Testis (tissue), 3 donors: ENCODE data around the gene TLK2. TPM values are rescaled to one million over a fixed set of nuclear protein-coding genes. Genes with fewer than 3 reads are reported as not detected.

Source experiments
- DNase-seq: peaks from one replicate; pipeline ENCODE4 v3.0.0-alpha.2; 2019
- H3K27ac ChIP-seq, 2 donors: fragments of 200-600 bp; sonication (generic); one replicate each; pipeline ENCODE4 v1.5.1; 2019
- H3K27me3 ChIP-seq: fragments of 200-600 bp; sonication (generic); one replicate; pipeline ENCODE4 v1.5.1; 2019
- H3K36me3 ChIP-seq: fragments of 200-600 bp; sonication (generic); one replicate; pipeline ENCODE4 v1.5.1; 2017; ENCODE audit warnings: low read depth; ENCODE audit errors: missing control alignments
- H3K4me1 ChIP-seq: fragments of 200-600 bp; sonication (generic); one replicate; pipeline ENCODE4 v1.5.1; 2019
- H3K4me3 ChIP-seq, 2 donors: fragments of 200-600 bp; sonication (generic); one replicate each; pipeline ENCODE4 v1.5.1; 2017 to 2019
- H3K9me3 ChIP-seq: fragments of 200-600 bp; sonication (generic); one replicate; pipeline ENCODE4 v1.5.1; 2017
- CTCF ChIP-seq, 3 experiments: fragments of 450-650 bp in 2 of 3; fragments of 200-600 bp in 1 of 3; sonication (generic) in 1 of 3; IDR thresholded peaks; one replicate each; pipeline ENCODE4 v1.5.1; 2016 to 2019; ENCODE audit warnings: antibody characterized with exemption in 3 of 3, mild to moderate bottlenecking in 2 of 3, moderate library complexity in 1 of 3
- POLR2A ChIP-seq: fragments of 450-650 bp; IDR thresholded peaks from one replicate; pipeline ENCODE4 v1.6.1; 2017; ENCODE audit warnings: antibody characterized with exemption, mild to moderate bottlenecking, moderate library complexity
- WGBS, 2 donors: methylation state at CpG; one replicate each; pipeline ENCODE4 v1.1.5; 2018; 5-methylcytosine and 5-hydroxymethylcytosine counted together
- intact Hi-C: fragments of 100-400 bp; cut with DNase I; formaldehyde crosslinking; loops from one replicate; pipeline ENCODE4 v1.15.1; 2023; ENCODE audit warnings: low total_unique reads
- polyA plus RNA-seq: library from polyadenylated mRNA; stranded (reverse); fragments of 350-450 nt; fragmentation: Illumina TruSeq; extraction: RNeasy Lipid Tissue Mini Kit (QIAGEN cat#74804); gene quantifications from one replicate; pipeline ENCODE4 v1.2.3, GENCODE V29; 2014; ENCODE audit warnings: low read depth, low replicate concordance; ENCODE audit not compliant: insufficient read depth
- total RNA-seq, 2 donors: library from RNA; depleted of rRNA; stranded (reverse); fragments of >200 nt; gene quantifications; one replicate each; pipeline ENCODE4 v1.2.3, GENCODE V29; 2016

The TLK2 gene
- total and polyA plus RNA-seq, 3 donors from 2014 or later = 64.5 to 109 (median 78.2) TPM

- WGBS, 2 donors = 72 to 75% methylated on average over 4 of the region's 4 CpGs
- DNase-seq = no peak
- intact Hi-C loops = no loop called here
- Histone ChIP-seq H3K27ac (no peak overlapping the region), H3K36me3 (no peaks in the 10 kb centered on the region), H3K27me3 (no peaks in the 10 kb centered on the region), H3K4me1 (no peaks in the 10 kb centered on the region), H3K4me3 (no peak overlapping the region), H3K9me3 (no peaks in the 10 kb centered on the region)
- TF ChIP-seq POLR2A (no peak), CTCF (IDR thresholded peaks at IDR 0.05) (no peak)
These were observed 88.5 kb downstream of the TLK2 start for GRCh38 chr17:62566996-62567578.

DNA sequence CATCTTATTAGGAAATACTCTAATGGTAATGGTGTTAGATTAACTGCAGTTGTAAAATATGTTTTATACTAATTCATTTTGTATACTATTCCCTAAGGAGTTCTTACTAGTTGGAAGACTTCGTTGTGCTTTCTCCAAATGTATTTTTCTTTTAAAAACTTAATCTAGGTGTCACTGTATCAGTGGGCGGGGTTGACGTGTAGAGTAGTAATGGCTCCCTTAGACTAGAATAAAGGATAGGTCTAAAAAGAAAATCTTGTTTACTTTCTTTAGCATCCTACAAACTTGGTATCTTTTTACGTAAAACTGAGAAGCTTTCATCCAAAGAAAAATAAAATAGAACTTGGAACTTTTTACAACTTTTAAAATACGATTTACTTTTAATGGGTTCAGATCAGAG is 93.9 kb downstream of the TLK2 start:
- no peaks in the 10 kb centered on the region for H3K36me3 ChIP-seq

GRCh38 chr17:62572888-62573401 is 94.3 kb downstream of the TLK2 start:
- Histone ChIP-seq H3K4me1 (no peaks in the 10 kb centered on the region), H3K27ac (no peak overlapping the region), H3K4me3 (no peak overlapping the region), H3K27me3 (no peaks in the 10 kb centered on the region), H3K9me3 (no peaks in the 10 kb centered on the region), H3K36me3 (no peaks in the 10 kb centered on the region)
- intact Hi-C loops = no loop called here
- no peak for DNase-seq
- no peak for TF ChIP-seq POLR2A
- TF ChIP-seq CTCF (IDR thresholded peaks at IDR 0.05) = no peak
- WGBS, 2 donors = 63 to 77% methylated on average over 7 of the region's 7 CpGs

More for the DNA sequence above, 93.9 kb downstream of the TLK2 start:
- Histone ChIP-seq H3K27me3 (no peaks in the 10 kb centered on the region), H3K4me1 (no peaks in the 10 kb centered on the region), H3K27ac (no peak overlapping the region), H3K9me3 (no peaks in the 10 kb centered on the region), H3K4me3 (no peak overlapping the region)
- DNase-seq = no peak
- intact Hi-C loops = no loop called here
- 72 to 81% methylated on average over 5 of the region's 5 CpGs for WGBS, 2 donors
- TF ChIP-seq CTCF (IDR thresholded peaks at IDR 0.05) = no peak
- TF ChIP-seq POLR2A = no peak

DNA sequence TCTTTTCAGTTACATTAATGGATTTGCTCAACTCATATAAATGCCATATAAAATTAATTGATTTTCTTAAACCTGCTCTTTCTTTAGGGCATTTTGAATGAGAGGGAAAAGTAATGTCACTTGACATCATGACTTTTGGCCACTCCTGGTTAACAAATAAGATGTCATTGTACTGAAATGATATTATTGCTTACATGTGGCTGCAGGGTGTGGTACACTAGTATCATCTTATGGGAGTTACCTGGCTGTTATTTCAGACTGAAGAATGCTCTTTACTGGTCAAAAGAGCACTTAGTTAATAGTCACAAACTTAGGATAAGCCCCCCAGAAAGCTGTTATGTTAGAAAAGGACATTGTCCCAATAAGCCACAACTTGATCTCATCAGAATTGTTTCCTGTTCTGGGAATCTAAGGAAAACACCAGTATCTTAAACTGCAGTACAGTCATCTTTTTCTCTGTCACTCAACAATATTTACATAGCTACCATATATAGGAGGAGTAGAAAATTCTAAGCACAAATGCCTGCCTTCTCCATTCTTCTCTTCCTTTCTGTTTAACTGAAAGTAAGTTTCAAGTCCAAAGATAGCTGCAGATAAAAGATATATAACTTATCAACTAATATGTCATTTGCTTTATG is 95.0 kb downstream of the TLK2 start:
- no peak overlapping the region for H3K4me3 ChIP-seq
- no peaks in the 10 kb centered on the region for H3K4me1 ChIP-seq
- TF ChIP-seq POLR2A = no peak
- TF ChIP-seq CTCF (IDR thresholded peaks at IDR 0.05) = no peak
- H3K27ac ChIP-seq = no peak overlapping the region
- H3K36me3 ChIP-seq = no peaks in the 10 kb centered on the region
- no peaks in the 10 kb centered on the region for H3K9me3 ChIP-seq
- no peak for DNase-seq
- no peaks in the 10 kb centered on the region for H3K27me3 ChIP-seq
- intact Hi-C loops = no loop called here

DNA sequence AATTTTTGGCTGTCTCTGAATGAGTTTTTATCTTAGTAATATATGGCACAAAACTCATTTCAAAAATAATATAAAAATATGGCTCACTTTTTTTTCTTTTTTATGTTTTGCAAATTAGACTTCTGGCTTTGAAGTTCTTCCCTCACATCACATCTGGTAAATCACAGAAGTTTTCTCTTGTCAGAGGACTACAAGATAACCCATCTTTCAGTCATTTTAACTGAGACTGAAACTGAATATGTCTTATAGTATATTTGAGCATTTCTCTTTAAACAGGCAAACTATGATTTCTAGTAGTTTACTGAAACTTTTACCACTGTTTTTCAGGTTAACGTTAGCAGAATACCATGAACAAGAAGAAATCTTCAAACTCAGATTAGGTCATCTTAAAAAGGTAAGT is 97.8 kb downstream of the TLK2 start:
- TF ChIP-seq POLR2A (no peak), CTCF (IDR thresholded peaks at IDR 0.05) (no peak)
- intact Hi-C loops = no loop called here

More for the DNA sequence above, 97.8 kb downstream of the TLK2 start:
- Histone ChIP-seq H3K27me3 (no peaks in the 10 kb centered on the region), H3K27ac (no peak overlapping the region), H3K9me3 (no peaks in the 10 kb centered on the region), H3K36me3 (no peaks in the 10 kb centered on the region), H3K4me3 (no peak overlapping the region), H3K4me1 (no peaks in the 10 kb centered on the region)
- no peak for DNase-seq
- WGBS, 2 donors = 92 to 100% methylated on average over 1 of the region's 1 CpG
